Memory B cell (primary cell): ENCODE data around the gene NOX3.
"Not testable (repeated sequence)": the region's sequence is repeated elsewhere in the genome, so short reads cannot be mapped to it uniquely, and the experiment has no call there.

ENCODE experiments used
- ATAC-seq: fragments of 150-1000 bp; cut with Tn5 transposase; 2 replicates; pipeline ENCODE4 v1.10.0; 2021; ENCODE audit warnings: low read depth, mild to moderate bottlenecking, moderate library complexity
- DNase-seq, 2 donors: peaks; one replicate each; pipeline ENCODE4 v3.0.0; 2022; ENCODE audit warnings: low spot score in 2 of 2
- H3K27ac Mint-ChIP-seq: one replicate; pipeline ENCODE4 v1.8.0; 2022; ENCODE audit warnings: mild to moderate bottlenecking, moderate library complexity, mixed read lengths
- H3K27me3 Mint-ChIP-seq: one replicate; pipeline ENCODE4 v1.8.0; 2022; ENCODE audit warnings: mixed read lengths
- H3K36me3 Mint-ChIP-seq: one replicate; pipeline ENCODE4 v1.8.0; 2022; ENCODE audit warnings: mild to moderate bottlenecking, mixed read lengths
- H3K4me1 Mint-ChIP-seq: one replicate; pipeline ENCODE4 v1.8.0; 2022; ENCODE audit warnings: mixed read lengths
- H3K4me3 Mint-ChIP-seq: one replicate; pipeline ENCODE4 v1.8.0; 2022; ENCODE audit warnings: mild to moderate bottlenecking, moderate library complexity, mixed read lengths
- H3K9me3 Mint-ChIP-seq: one replicate; pipeline ENCODE4 v1.8.0; 2022; ENCODE audit warnings: mixed read lengths

Gene NOX3

GRCh38 chr6:155451530-155451929 lies 4.1 kb downstream of the NOX3 start:
- not testable (repeated sequence) for H3K27ac Mint-ChIP-seq, H3K4me3 Mint-ChIP-seq, H3K36me3 Mint-ChIP-seq

GRCh38 chr6:155450240-155450581 lies 5.4 kb downstream of the NOX3 start:
- DNase-seq (no peak), ATAC-seq (no peak)
- no peaks in the 10 kb centered on the region for H3K36me3 Mint-ChIP-seq
- H3K4me1 Mint-ChIP-seq = no peaks in the 10 kb centered on the region
- H3K4me3 Mint-ChIP-seq = no peak overlapping the region
- H3K27me3 Mint-ChIP-seq = peaks cover 2% of the 10 kb centered on the region
- H3K27ac Mint-ChIP-seq = no peak overlapping the region
- H3K9me3 Mint-ChIP-seq = no peaks in the 10 kb centered on the region

More at GRCh38 chr6:155451530-155451929, 4.1 kb downstream of the NOX3 start:
- not testable (repeated sequence) for ATAC-seq, H3K9me3 Mint-ChIP-seq, H3K27me3 Mint-ChIP-seq, H3K4me1 Mint-ChIP-seq, DNase-seq

- Mint-ChIP-seq H3K27me3 (peaks cover 2% of the 10 kb centered on the region), H3K4me1 (no peaks in the 10 kb centered on the region), H3K9me3 (no peaks in the 10 kb centered on the region), H3K4me3 (no peak overlapping the region), H3K36me3 (no peaks in the 10 kb centered on the region), H3K27ac (no peak overlapping the region)
- no peak for ATAC-seq
- DNase-seq = no peak
Measured at GRCh38 chr6:155449450-155450239, 6.0 kb downstream of the NOX3 start.

- Mint-ChIP-seq H3K36me3 (no peaks in the 10 kb centered on the region), H3K4me1 (no peaks in the 10 kb centered on the region), H3K27ac (no peak overlapping the region), H3K9me3 (no peaks in the 10 kb centered on the region), H3K27me3 (peaks cover 2% of the 10 kb centered on the region), H3K4me3 (no peak overlapping the region)
- ATAC-seq = no peak
- DNase-seq = no peak
Measured at GRCh38 chr6:155448668-155449449, 6.8 kb downstream of the NOX3 start.

GRCh38 chr6:155447949-155448348 lies 7.7 kb downstream of the NOX3 start:
- H3K36me3 Mint-ChIP-seq = no peaks in the 10 kb centered on the region
- no peak for ATAC-seq
- no peak overlapping the region for H3K4me3 Mint-ChIP-seq
- no peak overlapping the region for H3K27ac Mint-ChIP-seq
- DNase-seq = no peak
- H3K4me1 Mint-ChIP-seq = no peaks in the 10 kb centered on the region
- peaks cover 2% of the 10 kb centered on the region for H3K27me3 Mint-ChIP-seq
- H3K9me3 Mint-ChIP-seq = no peaks in the 10 kb centered on the region

GRCh38 chr6:155444952-155445903 lies 10.4 kb downstream of the NOX3 start:
- H3K9me3 Mint-ChIP-seq = no peaks in the 10 kb centered on the region
- H3K4me3 Mint-ChIP-seq = no peak overlapping the region
- H3K27ac Mint-ChIP-seq = no peak overlapping the region
- DNase-seq (no peak), ATAC-seq (no peak)
- H3K27me3 Mint-ChIP-seq = peaks cover 2% of the 10 kb centered on the region
- no peaks in the 10 kb centered on the region for H3K4me1 Mint-ChIP-seq
- no peaks in the 10 kb centered on the region for H3K36me3 Mint-ChIP-seq

GRCh38 chr6:155444120-155444917 lies 11.3 kb downstream of the NOX3 start:
- DNase-seq = no peak
- Mint-ChIP-seq H3K36me3 (no peaks in the 10 kb centered on the region), H3K4me1 (peaks cover 2% of the 10 kb centered on the region), H3K4me3 (no peak overlapping the region), H3K9me3 (no peaks in the 10 kb centered on the region), H3K27me3 (peaks cover 2% of the 10 kb centered on the region), H3K27ac (no peak overlapping the region)
- ATAC-seq = no peak

GRCh38 chr6:155443168-155443567 lies 12.5 kb downstream of the NOX3 start:
- Mint-ChIP-seq H3K9me3 (no peaks in the 10 kb centered on the region), H3K4me3 (no peak overlapping the region), H3K27ac (no peak overlapping the region), H3K27me3 (peaks cover 2% of the 10 kb centered on the region), H3K36me3 (no peaks in the 10 kb centered on the region), H3K4me1 (peaks cover 5% of the 10 kb centered on the region)
- ATAC-seq (no peak), DNase-seq (no peak)

GRCh38 chr6:155442562-155442961 lies 13.1 kb downstream of the NOX3 start:
- Mint-ChIP-seq H3K4me3 (no peak overlapping the region), H3K9me3 (no peaks in the 10 kb centered on the region), H3K4me1 (peaks cover 5% of the 10 kb centered on the region), H3K27me3 (peaks cover 2% of the 10 kb centered on the region), H3K27ac (no peak overlapping the region), H3K36me3 (no peaks in the 10 kb centered on the region)
- DNase-seq (no peak), ATAC-seq (no peak)

- DNase-seq = no peak
- Mint-ChIP-seq H3K9me3 (no peaks in the 10 kb centered on the region), H3K27ac (no peak overlapping the region), H3K36me3 (no peaks in the 10 kb centered on the region), H3K27me3 (peaks cover 2% of the 10 kb centered on the region), H3K4me3 (no peak overlapping the region), H3K4me1 (peaks cover 5% of the 10 kb centered on the region)
- ATAC-seq = no peak
Measured at GRCh38 chr6:155441112-155441465, 14.6 kb downstream of the NOX3 start.

GRCh38 chr6:155440398-155441111 lies 15.1 kb downstream of the NOX3 start:
- ATAC-seq = no peak
- no peak overlapping the region for H3K27ac Mint-ChIP-seq
- no peaks in the 10 kb centered on the region for H3K9me3 Mint-ChIP-seq
- DNase-seq = no peak
- H3K4me3 Mint-ChIP-seq = no peak overlapping the region
- peaks cover 5% of the 10 kb centered on the region for H3K4me1 Mint-ChIP-seq
- peaks cover 2% of the 10 kb centered on the region for H3K27me3 Mint-ChIP-seq
- no peaks in the 10 kb centered on the region for H3K36me3 Mint-ChIP-seq

- DNase-seq (no peak), ATAC-seq (no peak)
- Mint-ChIP-seq H3K4me1 (peaks cover 5% of the 10 kb centered on the region), H3K9me3 (no peaks in the 10 kb centered on the region), H3K27me3 (no peaks in the 10 kb centered on the region), H3K27ac (no peak overlapping the region), H3K36me3 (no peaks in the 10 kb centered on the region), H3K4me3 (no peak overlapping the region)
Measured at GRCh38 chr6:155439376-155439775, 16.3 kb downstream of the NOX3 start.
